SK-N-SH (cell line): ENCODE data around the gene EXOC6B.

Experiments used
- CTCF ChIP-seq: fragments of 200-600 bp; sonication (generic); IDR thresholded peaks from 2 replicates; pipeline ENCODE4 v1.6.1; 2017; ENCODE audit warnings: antibody characterized with exemption, mild to moderate bottlenecking, moderate library complexity
- NRF1 ChIP-seq: IDR thresholded peaks from 2 replicates; pipeline ENCODE4 v1.6.1; 2012; ENCODE audit warnings: low read depth, mild to moderate bottlenecking, low read length
- POLR2AphosphoS5 ChIP-seq: IDR thresholded peaks from 2 replicates; pipeline ENCODE4 v1.6.1; 2012; ENCODE audit warnings: low read depth, low read length
- RAD21 ChIP-seq: IDR thresholded peaks from 2 replicates; pipeline ENCODE4 v1.6.1; 2012; ENCODE audit warnings: mild to moderate bottlenecking, low read length
- RCOR1 ChIP-seq: fragments of 150-350 bp; IDR thresholded peaks from 2 replicates; pipeline ENCODE4 v1.6.1; 2017; ENCODE audit warnings: antibody characterized with exemption, low read length
- SIN3A ChIP-seq: IDR thresholded peaks from 2 replicates; pipeline ENCODE4 v1.6.1; 2012; ENCODE audit warnings: low read depth, mild to moderate bottlenecking, low read length, moderate library complexity, borderline replicate concordance
- YY1 ChIP-seq: IDR thresholded peaks from 2 replicates; pipeline ENCODE4 v1.4.0; 2012; ENCODE audit warnings: low read depth, mild to moderate bottlenecking
- ZBTB33 ChIP-seq: IDR thresholded peaks from 2 replicates; pipeline ENCODE4 v1.4.0; 2012; ENCODE audit warnings: low read depth, borderline replicate concordance
- TF ChIP-seq, protein P1 (sequence below): IDR thresholded peaks from 2 replicates; pipeline ENCODE4 v1.4.0; 2012; ENCODE audit warnings: low read depth

DNA sequence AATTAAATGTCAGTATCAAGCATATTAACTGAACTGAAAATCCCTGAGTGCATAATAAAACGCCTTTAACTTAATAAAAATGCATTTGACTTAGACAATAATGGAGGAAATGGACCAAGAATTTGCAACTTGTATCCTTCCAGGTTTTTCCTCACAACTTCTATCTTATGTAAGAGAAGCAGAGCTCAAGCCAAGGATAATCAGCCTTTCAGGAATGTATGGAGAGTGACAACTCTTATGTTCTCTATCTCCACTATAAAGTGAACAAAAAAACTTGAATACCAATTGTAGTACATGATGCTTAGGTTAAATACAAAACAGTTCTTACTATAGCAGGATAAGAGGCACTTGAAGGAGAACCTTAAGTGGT lies 613.4 kb downstream of the EXOC6B start:
- TF ChIP-seq CTCF (no peak), POLR2AphosphoS5 (no peak), SIN3A (no peak), YY1 (no peak), RAD21 (no peak), NRF1 (no peak), RCOR1 (no peak), ZBTB33 (no peak)
- TF ChIP-seq, protein P1, sequence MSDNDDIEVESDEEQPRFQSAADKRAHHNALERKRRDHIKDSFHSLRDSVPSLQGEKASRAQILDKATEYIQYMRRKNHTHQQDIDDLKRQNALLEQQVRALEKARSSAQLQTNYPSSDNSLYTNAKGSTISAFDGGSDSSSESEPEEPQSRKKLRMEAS: no peak
